Activated CD4-positive, alpha-beta T cell treated with anti-CD3 and anti-CD28 coated beads for 1 hour (primary cell): Measurements from ENCODE around the gene PDE7B.

Source experiments
- DNase-seq: peaks from one replicate; pipeline ENCODE4 v3.0.0-alpha.2; 2020

PDE7B gene

DNA sequence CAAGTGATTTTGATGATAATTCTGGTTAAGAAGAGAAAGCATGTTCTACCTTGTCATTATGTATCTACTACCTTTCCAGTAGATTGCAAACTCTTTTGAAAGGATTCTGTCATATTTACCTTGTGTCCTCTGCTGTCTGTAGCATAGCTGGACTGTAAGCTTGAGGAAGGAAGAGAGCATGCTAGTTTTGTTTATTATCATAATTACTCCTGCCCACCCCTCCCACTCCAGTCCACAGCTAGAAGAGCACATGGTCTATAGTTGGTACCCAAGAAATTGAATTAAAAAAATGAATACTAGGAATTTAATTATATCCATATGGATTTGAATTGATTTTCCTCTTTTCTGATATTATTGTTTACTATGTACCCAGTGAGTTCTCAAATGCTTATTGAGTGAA lies 40.2 kb downstream of the PDE7B start:
- DNase-seq = no peak

DNA sequence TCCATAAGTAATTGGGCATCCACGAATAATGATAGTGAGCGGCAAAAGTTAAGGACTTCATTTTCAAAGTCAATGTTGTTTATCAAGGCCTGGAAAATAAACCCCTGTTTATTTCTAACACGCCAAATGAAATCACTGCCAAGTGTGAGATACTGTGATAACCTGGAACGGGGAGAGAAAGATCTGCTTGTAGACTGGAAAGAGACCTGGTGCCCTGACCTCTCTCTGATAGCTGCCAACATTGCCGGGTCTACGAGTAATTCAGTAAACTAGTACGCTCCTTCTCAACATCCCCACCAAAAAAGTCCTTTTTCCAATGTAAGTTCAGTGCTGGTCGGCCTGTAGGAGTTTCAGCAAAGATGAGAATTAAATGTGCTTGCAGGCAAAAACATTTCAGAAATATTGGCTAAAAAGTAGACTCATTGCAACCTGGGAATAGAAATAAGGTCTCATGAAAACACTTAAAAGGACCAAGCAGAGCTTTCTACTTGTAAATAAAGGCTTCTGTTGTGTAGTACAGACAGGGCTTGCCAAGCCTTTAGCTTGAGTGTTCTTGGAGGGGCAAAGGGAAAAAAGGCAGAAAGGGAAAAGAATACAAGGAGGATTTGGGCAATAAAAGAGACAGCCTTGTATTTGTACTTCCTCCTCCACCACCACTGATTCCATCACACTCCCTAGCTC lies 43.9 kb downstream of the PDE7B start:
- no peak for DNase-seq

DNA sequence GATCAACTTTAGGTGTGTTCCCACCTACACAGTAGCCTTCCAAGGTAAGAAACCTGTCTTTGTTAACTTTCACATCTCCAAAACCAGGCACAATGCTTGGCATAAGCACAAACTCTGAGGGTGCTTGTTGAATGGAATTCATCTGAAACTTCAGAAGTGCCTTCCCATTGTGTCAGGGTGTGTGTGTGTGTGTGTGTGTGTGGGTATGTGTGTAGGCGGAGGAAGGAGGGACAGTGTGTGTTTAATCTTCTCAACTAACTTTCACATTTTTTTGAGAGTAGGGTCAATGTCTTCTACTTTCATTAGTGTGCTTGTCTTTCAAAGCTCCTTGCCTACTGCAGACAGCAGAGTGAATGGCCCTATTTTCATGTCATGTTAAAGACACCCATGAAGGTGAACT lies 45.6 kb downstream of the PDE7B start:
- no peak for DNase-seq

DNA sequence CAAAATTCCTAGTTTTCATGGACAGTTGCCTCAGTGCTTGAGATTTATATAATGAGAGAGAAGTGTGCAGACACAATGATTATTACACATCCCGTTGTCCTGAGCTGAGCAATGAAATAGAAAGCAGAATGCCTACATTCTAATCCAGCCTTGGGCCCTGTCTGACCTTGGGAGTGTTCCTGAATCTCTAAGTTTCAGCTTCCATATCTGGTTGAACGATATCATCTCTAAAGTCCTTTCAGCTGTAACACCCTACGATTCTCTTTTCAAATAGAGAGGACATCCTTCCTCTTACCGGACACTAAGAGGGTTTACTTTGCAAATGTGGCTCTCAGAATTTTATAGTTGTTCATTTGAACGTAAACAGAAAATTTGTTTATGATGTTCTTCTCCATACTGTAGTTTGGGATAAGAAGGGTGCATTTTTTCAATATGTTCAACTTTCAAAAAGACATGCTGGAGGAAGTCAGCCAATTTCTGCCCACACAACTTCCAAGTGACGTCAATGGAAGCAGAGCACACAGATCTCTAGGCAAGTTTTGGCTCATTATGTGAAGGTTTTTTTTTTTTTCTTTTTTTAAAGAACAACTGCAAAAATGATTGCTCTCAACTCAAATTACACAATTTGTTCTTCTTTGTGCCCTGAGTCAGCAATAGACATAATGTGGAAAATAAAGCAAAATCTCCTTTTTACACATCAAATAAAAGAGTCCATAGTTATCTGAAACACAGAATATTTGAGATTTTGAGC lies 50.4 kb downstream of the PDE7B start:
- DNase-seq = no peak

DNA sequence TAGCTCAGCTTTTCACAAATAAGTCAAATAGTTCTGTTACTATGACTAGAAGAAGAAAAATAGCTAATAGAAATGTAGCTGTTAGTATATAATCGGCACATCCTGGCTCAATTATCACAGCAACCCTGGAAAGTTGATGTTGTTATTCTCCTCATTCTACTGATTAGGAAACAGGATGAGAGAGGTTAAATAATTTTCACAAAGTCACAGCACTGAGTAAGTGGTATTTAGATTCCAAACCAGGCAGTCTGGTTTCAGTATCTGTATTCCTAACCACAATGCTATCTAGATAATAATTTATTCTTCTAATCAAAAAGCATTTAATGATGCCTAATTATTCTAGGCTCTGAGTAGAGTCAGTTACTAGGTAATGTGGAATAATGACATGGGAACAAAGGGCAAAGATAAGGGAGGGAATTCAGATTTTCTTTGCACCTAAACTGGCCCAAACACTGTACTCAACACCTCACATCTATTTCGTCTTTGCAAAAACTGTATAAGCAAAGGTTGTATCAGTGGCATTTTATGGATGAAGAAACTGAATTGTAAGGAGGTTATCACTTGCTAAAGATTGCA lies 51.3 kb downstream of the PDE7B start:
- DNase-seq = no peak

DNA sequence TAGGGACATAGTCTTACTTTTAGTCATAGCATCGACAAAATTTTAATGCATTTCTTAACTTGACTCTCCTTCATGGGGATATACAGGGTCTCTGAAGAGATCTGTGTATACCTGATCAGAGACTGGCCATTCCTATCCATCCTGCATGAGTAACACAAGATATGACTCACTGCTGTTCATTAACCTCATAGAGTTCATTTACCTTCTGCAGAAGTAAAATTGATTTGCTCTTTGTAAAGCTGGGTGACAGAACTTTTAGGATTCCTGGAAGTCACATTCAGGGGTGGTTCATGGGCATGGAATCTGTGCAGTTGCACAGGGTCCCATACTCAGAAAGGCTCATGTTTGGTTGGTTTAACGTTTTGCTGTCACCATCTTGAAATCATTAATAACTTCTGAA lies 53.2 kb downstream of the PDE7B start:
- DNase-seq = no peak

DNA sequence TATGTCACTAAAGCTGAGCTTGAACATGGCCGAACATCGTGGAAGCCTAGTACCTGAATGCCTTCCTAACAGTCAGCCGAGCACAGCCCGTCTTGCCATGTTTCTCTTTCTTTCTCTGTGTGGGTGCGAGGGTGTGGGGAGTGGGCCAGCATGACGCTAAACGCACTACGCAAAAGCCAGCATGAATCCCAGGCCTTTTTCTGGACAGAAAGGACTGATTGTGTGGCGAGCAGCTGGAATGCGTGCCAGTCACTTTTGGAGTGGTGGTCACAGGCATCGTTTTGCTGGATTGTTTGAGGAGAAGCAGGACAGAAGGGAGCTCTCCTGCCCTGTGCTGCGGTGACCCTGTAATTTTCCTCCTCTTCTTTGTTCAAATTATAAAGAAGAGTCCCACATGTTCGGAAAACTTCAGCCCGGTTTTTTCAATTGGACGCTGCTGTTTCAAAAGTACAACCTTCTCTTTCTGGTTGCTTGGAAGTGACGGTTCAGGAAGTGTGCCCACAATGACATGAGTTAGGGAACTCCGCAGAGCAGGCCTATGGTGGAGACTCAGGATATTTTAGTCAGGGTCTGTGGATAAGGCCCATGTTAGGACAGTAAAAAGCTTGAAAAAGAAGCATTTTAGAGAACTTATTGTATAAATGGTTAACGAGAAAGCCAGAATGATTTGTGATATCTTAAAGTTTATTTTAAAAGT lies 54.3 kb downstream of the PDE7B start:
- DNase-seq = no peak

DNA sequence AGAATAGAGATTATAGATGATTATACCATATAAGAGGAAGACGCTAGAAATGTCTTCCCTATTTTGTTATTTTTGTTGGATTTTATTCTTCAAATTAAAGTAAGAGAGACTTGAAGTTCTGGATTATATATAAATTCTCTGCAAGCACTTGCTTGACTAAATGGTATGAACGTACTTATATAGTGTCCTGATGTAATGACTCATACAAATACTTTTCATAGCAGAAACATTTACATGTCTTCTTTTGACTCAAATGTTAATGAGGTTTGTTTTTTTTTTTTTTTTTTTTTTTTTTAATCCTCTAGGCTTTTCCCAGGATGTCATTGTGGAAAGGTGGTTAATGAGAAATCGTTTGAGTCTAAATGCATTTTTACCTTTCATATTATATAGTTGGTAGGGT lies 55.0 kb downstream of the PDE7B start:
- DNase-seq = no peak

DNA sequence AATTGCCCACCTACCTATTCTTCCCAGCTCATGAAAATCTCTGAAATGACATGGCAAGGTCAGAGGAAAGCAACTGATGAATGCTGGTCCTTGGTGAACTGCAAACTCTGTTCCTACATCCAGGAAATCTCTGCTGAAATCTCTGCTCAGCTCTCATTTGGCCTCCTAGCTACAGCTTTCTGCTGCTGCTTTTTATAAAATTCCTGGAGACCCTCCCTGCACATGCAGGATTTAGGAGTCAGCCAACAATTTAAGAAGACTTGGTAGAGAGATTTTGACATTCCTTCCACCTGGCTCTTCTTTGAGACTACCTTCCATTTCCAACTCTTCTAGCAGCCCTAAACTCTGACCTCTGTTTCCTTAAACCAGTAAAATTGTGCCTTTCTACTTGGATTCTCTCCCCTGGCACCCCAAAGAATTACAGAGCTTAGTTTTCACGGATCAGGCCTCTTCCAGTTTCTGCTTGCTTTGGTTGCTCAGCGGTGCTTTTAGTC lies 55.5 kb downstream of the PDE7B start:
- DNase-seq = no peak

DNA sequence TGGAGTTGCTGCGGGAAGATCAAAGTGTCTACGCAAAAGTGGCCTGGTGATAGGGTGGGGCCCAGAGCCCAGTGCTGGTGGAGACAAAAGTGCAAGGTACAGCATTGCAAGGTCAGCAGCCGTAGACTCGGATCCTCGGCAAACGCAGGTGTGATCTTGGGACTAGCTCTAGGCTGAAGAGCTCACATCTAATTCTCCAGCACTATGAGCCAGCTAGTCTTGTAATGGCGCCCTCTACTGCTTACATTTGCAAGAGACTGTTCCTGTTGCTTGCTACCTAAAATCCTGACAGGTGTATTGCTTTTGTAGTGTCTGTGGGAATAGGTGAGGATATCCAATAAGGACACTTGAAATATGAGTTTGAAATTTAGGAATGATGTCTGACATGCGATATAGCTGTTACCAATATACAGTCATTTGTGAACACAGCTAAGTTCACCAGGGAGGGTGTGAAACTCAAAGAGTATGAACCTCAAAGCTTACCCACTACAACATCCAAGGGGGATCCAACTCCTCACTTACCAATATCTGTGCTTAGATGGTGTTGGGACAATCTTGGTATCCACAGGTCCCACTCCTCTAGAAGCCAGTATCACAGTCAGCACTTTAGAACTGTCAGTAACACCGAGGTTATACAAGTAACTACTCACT lies 58.4 kb downstream of the PDE7B start:
- peak; percentile 15 for DNase-seq

DNA sequence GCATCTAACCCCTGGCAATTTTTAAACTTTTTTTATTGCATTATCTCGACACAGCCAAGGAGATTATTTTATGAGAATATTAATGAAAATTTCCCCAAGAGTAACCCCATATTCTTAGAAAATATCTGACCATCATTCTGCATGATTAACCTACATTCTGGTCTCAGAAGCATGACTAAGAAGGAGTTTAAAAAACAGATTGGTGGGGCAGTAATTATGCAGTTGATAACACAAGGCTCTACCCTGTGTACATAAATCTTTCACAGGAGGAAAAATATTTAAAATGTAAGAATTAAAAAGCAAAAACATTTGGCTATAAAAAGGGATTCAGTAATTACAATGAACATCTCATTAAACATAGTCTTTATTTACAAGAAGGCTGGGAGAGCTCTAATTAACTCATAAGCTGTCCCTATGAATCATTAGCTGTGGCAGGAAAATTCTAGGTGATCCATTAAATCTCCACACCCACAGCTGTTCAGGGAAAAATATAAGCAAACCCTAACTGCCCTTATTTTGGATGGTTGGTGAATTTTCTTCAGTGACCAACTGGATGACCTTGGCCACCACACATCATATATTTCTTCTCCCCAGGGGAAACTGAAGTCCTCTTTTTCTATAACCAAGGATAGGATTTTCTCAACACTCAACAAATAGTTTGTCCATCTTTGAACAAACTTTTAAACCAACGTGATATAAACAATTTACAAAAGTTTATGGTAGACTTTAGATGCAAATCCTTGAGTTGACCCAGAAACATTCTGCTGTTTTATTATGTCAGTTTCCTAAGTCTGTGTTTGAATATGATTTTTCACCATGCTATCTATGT lies 59.5 kb downstream of the PDE7B start:
- no peak for DNase-seq

DNA sequence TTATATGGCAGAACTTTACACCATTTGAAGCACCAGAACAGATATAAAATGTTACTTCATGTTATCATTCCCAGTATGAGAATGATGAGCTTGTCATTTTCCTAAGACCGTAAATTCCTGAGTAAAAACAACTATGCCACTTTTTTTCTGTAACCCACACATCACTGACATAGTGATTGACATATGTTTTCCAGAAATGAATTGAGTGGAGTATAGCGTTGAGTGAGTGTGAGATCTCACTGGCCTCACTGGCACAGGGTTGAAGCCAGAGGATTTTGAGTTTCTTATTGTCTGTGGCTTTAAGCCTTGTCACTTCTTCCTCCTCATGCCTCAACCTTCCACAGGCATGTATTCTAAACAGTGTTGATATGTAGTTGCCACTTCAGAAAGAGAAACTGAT lies 62.3 kb downstream of the PDE7B start:
- no peak for DNase-seq

DNA sequence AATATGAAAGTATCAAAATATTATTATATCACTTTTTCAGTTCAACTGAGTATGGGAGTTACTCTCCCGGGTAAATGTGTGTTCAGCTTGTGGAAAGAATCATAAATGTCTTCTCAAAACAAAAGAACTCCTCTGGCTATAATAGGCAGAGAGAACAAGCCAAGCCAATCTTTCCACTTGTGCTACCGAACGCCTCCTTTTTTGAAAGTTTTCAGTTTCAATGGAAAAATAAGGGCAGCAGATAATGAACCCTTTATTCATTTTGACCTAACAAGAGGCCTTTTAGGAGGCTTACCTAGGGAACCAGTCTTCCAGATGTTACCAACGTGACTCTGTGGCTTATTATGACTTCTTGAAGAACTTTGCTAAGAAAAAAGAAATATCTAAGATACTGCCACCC lies 67.5 kb downstream of the PDE7B start:
- no peak for DNase-seq

DNA sequence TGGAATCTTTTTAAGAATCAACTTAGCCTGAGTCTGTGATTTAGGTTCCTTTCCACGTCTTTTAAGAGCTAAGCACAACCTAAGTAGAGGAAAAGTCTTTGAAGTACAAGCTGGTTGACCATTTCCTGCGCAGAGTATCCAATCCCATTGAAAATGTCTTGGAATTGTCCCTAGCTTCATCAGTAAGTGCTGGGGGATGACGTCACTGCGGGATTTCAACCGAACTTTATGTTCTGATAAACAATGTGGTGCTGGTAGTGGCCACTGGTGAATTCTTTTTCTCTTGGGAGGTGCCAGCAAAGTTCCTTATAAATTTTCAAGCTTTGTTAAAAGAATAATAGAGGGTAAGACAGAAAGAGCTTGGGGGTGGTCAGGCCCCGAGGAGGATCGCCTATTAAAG lies 69.2 kb downstream of the PDE7B start:
- no peak for DNase-seq

DNA sequence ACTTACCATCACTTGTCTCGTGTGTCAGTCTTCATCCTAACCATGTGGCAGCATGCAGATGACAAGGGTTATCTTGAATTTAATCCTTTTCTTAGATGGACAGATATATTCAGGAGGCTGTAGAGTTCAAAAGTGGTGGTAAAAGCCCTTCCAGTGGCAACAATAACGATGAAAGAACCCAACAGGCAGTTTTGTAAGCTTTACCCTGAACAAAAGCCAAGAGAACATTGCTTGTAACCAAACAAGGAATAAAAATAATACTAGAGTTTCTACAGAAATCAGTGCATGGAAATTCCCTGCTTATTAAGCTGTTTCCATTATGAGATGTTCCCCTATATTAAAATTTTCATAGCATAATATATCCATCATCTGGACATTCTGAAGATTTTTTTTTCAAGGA lies 69.7 kb downstream of the PDE7B start:
- no peak for DNase-seq

DNA sequence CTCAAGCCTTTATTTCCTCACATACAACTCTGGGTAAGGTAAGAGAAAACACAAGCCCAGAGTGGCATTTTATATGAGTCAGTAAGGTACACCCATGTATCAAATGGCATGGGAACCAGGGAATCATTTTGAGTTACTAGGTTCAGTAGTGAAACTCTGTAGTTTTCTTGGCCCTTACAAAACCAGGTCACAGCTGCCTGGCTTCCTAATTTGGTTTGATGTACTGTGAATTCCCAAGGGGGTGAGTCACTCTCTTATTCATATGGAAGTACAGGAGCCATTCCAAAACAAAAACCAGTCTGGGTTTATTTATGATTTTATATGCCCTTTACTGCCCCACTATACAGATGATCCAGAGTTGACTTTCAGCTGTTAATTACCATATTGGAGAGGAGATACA lies 70.7 kb downstream of the PDE7B start:
- DNase-seq = no peak

DNA sequence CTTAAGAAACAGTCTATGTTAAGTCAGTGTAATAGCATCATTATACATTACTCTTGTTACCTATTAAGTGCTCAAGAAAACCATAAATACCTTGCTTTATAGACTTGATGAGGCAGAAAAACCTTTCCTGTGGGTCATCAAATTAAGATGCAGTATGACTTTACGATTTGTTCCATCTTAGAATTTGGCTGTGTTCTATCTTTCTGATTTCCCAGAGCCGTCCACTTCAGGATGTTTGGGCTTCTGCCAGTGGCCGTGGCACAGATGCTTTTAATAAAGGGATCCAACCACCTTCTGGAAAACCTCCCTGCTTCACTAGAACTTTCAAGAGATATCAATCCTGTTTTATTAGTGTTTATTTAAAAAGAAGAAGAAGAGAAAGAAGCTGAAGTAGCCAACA lies 71.2 kb downstream of the PDE7B start:
- no peak for DNase-seq

DNA sequence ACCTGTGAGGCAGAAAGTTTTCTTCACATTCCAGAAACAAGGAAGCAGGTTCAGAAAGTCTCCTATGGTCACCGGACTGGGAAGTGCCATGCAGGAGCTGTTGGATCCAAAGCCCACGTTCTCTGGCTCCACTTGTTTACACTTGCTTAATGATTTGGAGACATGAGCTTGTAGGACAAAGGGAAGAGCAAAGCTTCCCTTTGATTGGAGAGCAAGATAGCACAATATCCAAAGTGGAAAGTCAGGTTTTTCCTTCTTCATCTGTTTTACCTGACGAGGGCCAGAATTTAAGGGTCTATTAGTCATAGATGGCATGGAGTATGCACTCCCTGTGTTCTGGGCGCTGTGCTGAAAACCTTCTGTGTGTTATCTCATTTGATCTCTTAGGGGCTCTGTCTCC lies 81.2 kb downstream of the PDE7B start:
- DNase-seq = no peak

DNA sequence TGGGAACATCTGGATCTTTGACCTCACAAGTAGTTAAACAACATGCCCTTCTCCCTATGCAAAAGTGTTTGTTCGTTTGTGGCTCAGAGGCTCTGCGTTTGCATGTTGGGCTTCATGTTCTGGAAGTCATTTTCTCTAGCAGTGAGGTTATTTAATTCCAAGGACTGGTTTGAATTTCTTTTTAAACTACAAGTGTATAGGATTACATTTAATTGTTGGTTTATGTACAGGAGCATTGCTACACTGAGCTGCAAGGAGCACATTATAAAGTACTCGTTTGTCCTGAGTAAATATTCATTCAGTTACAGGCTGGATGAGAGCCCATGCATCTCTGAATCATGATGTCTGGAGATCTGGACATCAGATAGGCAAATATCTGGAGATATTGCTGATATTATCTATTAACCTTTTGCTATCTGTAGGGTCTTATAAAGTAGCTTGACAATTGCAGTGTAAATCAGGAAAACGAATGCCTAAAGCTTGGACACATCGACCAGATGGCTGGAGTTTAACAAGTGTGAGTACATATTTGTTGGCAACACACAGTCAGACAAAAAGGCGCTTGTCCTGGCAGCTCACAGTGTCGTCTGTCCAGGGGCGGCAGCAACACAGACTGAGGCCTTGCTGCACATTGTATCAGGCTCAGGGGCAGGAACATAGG lies 84.6 kb downstream of the PDE7B start:
- no peak for DNase-seq

DNA sequence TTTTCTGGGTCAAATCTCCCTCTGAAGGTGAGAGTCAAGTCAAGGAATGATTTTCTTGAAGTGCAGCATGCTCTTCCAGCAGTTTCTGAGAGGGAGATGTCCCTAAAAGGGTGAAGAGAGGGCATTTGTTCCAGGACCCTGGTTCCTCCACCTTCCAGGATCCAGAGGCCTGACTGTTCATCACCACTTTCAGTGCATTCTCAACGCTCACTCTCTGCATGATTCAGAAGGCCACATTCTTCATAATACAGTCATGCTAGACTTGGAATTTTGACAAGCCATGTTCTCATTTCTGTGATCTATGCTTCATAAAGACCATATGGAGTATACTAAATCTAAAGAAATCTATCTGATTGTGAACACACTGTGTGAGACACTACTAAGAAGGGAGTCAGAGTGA lies 85.1 kb downstream of the PDE7B start:
- no peak for DNase-seq

DNA sequence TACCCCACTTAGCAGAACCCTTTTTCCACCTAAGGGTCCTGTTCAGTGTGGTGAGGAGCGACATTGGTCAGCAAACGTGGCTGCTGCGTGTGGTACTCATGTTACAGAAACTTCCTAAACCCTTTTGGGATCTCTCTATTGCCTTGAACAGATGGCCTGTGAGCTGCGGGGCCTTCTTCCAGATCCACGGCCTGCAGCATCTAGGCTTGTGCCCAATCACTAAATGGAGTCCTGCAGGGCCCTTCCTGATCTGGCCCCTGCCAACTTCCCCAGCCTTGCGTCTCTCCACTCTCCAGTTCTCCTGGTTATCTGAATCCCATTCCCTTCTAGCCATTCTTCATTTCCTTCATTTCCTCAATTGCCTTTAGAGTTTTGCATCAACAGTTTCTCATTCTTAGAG lies 85.6 kb downstream of the PDE7B start:
- DNase-seq = no peak
